ENCODE results near the gene MAP7.

Gene MAP7

GRCh38 chr6:136563386-136564152 lies 13.3 kb upstream of the MAP7 start:
- DNase-seq (ENCODE audit: low spot score), result no peak

- DNase-seq (ENCODE audit: low spot score), result no peak
These were observed 12.0 kb upstream of the MAP7 start for GRCh38 chr6:136562211-136562610.

- DNase-seq (ENCODE audit: low spot score), result no peak
These were observed 3.1 kb upstream of the MAP7 start for GRCh38 chr6:136553166-136553787.

- no peak for DNase-seq (ENCODE audit: low spot score)
These were observed 1.8 kb upstream of the MAP7 start for GRCh38 chr6:136552054-136552453.

- DNase-seq (ENCODE audit: low spot score), result no peak
These were observed 881 bp upstream of the MAP7 start for GRCh38 chr6:136551103-136551502.

- no peak for DNase-seq (ENCODE audit: low spot score)
These were observed 235 bp downstream of the MAP7 start for GRCh38 chr6:136550045-136550329.

- DNase-seq (ENCODE audit: low spot score), result no peak
These were observed 750 bp downstream of the MAP7 start for GRCh38 chr6:136549300-136550044.

- no peak for DNase-seq (ENCODE audit: low spot score)
These were observed 1.5 kb downstream of the MAP7 start for GRCh38 chr6:136548582-136549299.

GRCh38 chr6:136547871-136548270 lies 2.4 kb downstream of the MAP7 start:
- no peak for DNase-seq (ENCODE audit: low spot score)

- no peak for DNase-seq (ENCODE audit: low spot score)
These were observed 2.9 kb downstream of the MAP7 start for GRCh38 chr6:136547336-136547735.

- DNase-seq (ENCODE audit: low spot score), result no peak
These were observed 3.9 kb downstream of the MAP7 start for GRCh38 chr6:136546331-136546730.

- DNase-seq (ENCODE audit: low spot score), result no peak
These were observed 5.9 kb downstream of the MAP7 start for GRCh38 chr6:136544326-136544725.

- no peak for DNase-seq (ENCODE audit: low spot score)
These were observed 8.8 kb downstream of the MAP7 start for GRCh38 chr6:136541395-136541794.

- no peak for DNase-seq (ENCODE audit: low spot score)
These were observed 10.1 kb downstream of the MAP7 start for GRCh38 chr6:136539967-136540652.

- no peak for DNase-seq (ENCODE audit: low spot score)
These were observed 11.4 kb downstream of the MAP7 start for GRCh38 chr6:136538836-136539235.

- DNase-seq (ENCODE audit: low spot score), result no peak
These were observed 14.2 kb downstream of the MAP7 start for GRCh38 chr6:136535880-136536650.

- no peak for DNase-seq (ENCODE audit: low spot score)
These were observed 15.0 kb downstream of the MAP7 start for GRCh38 chr6:136535017-136535765.

GRCh38 chr6:136534268-136534667 lies 16.0 kb downstream of the MAP7 start:
- DNase-seq (ENCODE audit: low spot score), result no peak

GRCh38 chr6:136533487-136533886 lies 16.7 kb downstream of the MAP7 start:
- DNase-seq (ENCODE audit: low spot score), result no peak

- no peak for DNase-seq (ENCODE audit: low spot score)
These were observed 18.2 kb downstream of the MAP7 start for GRCh38 chr6:136532030-136532429.

- DNase-seq (ENCODE audit: low spot score), result no peak
These were observed 20.5 kb downstream of the MAP7 start for GRCh38 chr6:136529710-136530109.
